Astrocyte of the spinal cord (primary cell): Measurements from ENCODE around the gene SEMA4A.
"Not testable (repeated sequence)": the region's sequence is repeated elsewhere in the genome, so short reads cannot be mapped to it uniquely, and the experiment has no call there.

Source experiments
- DNase-seq: peaks from one replicate; pipeline ENCODE4 v3.0.0; 2011; ENCODE audit warnings: low read depth, low spot score
- H3K4me3 ChIP-seq: 2 replicates; pipeline ENCODE4 v1.5.1; 2011; ENCODE audit warnings: low read depth, mild to moderate bottlenecking, low read length, moderate library complexity
- in situ Hi-C: cut with HindIII; loops from 2 replicates; pipeline ENCODE4 v1.10.0; 2017; ENCODE audit warnings: low sequenced_read_pairs
- TF ChIP-seq, protein P1 (sequence below): IDR thresholded peaks from 2 replicates; pipeline ENCODE4 v1.5.1; 2012; ENCODE audit warnings: low read depth, mild to moderate bottlenecking, low read length, inconsistent platforms

SEMA4A gene

GRCh38 chr1:156212833-156213643 lies 59.7 kb downstream of the SEMA4A start, which contains the start of gene PMF1:
Gene PMF1 (plus strand): TSS chr1:156213007. CDS start chr1:156213016, 9 bp downstream.
- in situ Hi-C loops, result no loop called here
- DNase-seq, result peak; percentile 98
- peak within 1 kb of the TSS; percentile 95 for H3K4me3 ChIP-seq
- TF ChIP-seq, protein P1, sequence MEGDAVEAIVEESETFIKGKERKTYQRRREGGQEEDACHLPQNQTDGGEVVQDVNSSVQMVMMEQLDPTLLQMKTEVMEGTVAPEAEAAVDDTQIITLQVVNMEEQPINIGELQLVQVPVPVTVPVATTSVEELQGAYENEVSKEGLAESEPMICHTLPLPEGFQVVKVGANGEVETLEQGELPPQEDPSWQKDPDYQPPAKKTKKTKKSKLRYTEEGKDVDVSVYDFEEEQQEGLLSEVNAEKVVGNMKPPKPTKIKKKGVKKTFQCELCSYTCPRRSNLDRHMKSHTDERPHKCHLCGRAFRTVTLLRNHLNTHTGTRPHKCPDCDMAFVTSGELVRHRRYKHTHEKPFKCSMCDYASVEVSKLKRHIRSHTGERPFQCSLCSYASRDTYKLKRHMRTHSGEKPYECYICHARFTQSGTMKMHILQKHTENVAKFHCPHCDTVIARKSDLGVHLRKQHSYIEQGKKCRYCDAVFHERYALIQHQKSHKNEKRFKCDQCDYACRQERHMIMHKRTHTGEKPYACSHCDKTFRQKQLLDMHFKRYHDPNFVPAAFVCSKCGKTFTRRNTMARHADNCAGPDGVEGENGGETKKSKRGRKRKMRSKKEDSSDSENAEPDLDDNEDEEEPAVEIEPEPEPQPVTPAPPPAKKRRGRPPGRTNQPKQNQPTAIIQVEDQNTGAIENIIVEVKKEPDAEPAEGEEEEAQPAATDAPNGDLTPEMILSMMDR, result no peak

- peak overlapping the region; percentile 95 for H3K4me3 ChIP-seq
- TF ChIP-seq, protein P1, result no peak
- in situ Hi-C loops, result no loop called here
- DNase-seq, result no peak
These were observed 60.2 kb downstream of the SEMA4A start for GRCh38 chr1:156213644-156213966.

DNA sequence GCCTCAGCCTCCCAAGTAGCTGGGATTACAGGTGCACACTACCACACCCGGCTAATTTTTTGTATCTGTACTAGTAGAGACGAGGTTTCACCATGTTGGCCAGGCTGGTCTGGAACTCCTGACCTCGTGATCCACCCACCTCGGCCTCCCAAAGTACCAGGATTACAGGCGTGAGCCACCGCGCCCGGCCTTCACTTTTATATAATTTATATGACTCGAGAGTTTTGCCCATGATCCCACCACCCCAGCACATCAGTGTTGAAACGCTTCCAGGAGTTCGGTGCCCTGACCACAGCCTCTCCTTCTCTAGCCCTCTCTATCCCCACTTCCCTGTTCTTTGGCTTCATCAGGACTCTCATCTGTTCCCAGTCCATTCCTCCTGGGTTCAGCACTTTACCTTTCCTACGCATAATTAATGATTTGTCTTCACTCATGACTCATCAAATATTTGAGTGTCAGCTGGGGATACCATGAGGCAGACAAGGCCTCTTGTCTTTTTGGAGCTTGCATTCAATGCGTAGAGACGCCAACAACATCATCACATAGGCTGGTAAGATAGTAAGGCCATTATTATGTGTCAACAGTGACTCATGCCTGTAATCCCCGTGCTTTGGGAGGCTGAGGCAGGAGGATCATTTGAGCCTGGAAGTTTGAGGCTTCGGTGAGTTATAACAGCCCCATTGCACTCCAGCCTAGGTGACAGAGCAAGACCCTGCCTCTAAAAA lies 60.8 kb downstream of the SEMA4A start:
- peak overlapping the region; percentile 95 for H3K4me3 ChIP-seq
- in situ Hi-C loops, result no loop called here
- TF ChIP-seq, protein P1, result no peak
- DNase-seq, result peak; percentile 15

GRCh38 chr1:156216361-156217086 lies 63.1 kb downstream of the SEMA4A start:
- H3K4me3 ChIP-seq, in situ Hi-C loops, DNase-seq: not testable (repeated sequence)

- H3K4me3 ChIP-seq, result no peak overlapping the region
- peak; percentile 26 for DNase-seq
- in situ Hi-C loops, result no loop called here
- TF ChIP-seq, protein P1, result no peak
These were observed 64.5 kb downstream of the SEMA4A start for GRCh38 chr1:156217871-156218270.

- in situ Hi-C loops, result no loop called here
- TF ChIP-seq, protein P1, result no peak
These were observed 66.8 kb downstream of the SEMA4A start for GRCh38 chr1:156220226-156220625.

More at GRCh38 chr1:156220226-156220625, 66.8 kb downstream of the SEMA4A start:
- no peak overlapping the region for H3K4me3 ChIP-seq
- DNase-seq, result no peak
